Central memory CD4-positive, alpha-beta T cell (primary cell): ENCODE results near the gene SNX30.

Experiments
- DNase-seq: peaks from one replicate; pipeline ENCODE4 v3.0.0; 2022

SNX30 gene

DNA sequence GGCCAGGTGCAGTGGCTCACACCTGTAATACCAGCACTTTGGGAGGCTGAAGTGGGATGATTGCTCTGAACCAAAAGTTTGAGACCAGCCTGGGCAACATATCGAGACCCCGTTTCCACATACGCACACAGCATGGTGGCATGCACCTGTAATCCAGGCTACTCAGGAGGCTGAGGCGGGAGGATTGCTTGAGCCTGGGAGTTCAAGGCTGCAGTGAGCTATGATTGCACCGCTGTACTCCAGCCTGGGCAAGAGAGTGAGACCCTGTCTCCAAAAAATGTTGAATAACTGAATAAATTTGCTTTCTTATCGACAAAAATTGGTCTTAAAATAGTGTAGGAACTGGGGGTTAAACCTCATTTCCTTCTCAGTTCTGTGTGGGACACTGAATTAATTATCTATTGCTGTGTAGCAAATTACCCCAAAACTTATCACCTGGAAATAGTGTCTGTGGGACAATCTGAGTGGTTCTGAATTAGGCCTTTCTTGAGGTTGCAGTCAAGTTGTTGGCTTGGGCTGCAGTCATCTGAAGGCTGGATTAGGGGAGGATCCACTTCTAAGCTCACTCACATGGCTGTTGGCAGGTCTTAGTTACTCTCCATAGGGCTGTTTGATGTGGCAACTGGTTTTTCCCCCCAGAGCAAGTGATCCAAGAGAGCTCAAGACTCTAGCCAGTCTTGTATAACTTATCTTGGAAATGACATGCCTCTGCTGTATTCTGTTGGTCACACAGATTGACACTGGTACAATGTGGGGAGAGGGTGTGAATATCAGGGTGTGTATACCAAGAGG is 2.0 kb downstream of the SNX30 start:
- DNase-seq, result no peak

DNA sequence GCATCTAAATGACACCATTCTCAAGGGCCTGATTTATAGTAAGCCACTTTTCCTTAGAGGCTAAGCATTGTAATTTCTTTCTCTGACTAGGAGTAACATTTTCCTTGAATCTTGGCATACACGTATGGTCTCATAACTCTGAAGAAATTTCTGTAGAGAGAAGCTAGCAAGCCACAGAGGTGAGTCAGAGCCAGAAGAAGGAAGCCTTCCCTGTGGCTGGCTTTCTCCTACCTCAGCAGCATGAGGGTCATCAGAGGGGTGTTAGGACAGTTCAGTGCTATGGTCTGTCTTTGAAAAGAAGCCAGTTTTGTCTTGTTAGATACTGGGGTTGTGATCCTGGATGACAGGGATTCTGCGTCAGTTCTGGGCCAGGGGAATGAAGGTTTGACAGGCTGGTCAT is 3.2 kb downstream of the SNX30 start:
- DNase-seq, result no peak

GRCh38 chr9:112754578-112754977 is 4.0 kb downstream of the SNX30 start:
- peak; percentile 74 for DNase-seq

GRCh38 chr9:112755016-112755427 is 4.5 kb downstream of the SNX30 start:
- DNase-seq, result no peak

DNA sequence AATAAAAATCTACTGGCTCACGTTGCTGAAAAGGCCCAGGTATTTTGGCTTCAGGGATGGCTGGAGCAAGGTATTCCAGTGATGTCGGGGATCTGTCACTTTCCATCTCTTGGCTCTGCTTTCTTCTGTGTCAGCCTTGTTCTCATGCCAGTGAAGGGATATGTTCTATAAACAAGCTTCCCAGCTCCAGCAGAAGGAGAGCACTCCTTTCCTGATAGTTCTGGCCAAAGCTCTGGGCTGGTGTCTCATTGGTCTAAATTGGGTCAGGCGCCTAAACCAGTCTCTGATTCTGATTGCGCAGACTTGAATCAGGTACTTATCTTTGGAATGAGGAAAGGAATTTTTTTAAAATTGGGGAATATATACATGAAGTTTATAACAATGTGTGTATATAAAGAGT is 5.1 kb downstream of the SNX30 start:
- no peak for DNase-seq

GRCh38 chr9:112757282-112757883 is 6.8 kb downstream of the SNX30 start:
- DNase-seq, result no peak

- no peak for DNase-seq
These were observed 7.4 kb downstream of the SNX30 start for GRCh38 chr9:112757940-112758339.

- no peak for DNase-seq
These were observed 10.3 kb downstream of the SNX30 start for GRCh38 chr9:112760821-112761220.

GRCh38 chr9:112761912-112762655 is 11.5 kb downstream of the SNX30 start:
- no peak for DNase-seq

DNA sequence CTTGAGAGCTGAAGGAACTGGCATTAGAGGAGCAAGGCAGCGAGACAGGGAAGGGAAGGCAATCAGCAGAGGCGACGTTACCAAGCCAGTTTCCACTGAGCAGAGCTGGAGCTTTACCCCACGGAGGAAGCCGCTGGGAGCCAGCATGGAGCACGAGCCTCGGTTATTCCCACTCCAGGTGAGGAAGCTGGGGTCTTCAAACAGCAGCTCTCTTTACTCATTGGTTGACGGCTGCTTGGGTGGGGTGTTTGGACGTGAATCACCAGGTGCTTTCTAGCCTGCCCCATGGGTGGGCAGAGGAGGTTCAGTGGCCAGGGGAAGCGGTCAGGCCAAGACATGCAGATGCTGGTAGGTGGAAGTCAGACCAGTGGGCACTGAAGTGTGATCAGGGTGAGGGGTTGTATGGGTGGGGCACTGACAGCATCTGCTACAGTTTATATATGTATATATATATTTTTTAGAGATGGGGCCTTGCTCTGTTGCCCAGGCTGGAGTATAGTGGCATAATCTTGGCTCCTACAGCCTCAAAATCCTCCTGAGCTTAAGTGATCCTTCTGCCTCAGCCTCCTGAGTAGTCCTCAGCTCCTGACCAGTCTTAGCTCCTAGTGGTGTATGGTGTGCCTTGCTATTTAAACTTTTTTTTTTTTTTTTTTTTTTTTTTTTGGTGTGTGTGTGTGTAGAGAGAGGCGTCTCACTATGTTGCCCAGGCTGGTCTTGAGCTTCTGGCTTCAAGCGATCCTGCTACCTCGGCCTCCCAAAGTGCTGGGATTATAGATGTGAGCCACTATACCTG is 12.4 kb downstream of the SNX30 start:
- DNase-seq, result no peak

GRCh38 chr9:112764344-112764743 is 13.8 kb downstream of the SNX30 start:
- no peak for DNase-seq

DNA sequence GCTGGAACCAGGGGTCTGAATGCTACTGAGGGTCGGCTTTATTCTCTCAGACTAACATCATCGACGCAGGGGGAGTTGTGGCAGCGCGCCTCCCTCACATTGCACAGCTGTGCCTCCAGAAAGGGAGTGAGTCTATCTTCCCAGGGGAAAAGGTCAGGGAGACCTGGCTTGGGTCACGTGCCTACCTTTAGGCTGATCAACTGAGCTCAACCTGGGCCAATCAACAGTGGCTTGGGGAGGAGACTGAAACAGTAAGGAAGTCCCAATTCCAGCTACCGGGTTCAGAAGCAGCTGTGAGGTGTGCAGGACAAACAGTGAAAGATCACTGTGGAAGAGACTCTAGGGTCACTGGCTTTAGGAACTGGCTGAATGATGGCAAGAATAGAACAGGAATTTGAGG is 14.3 kb downstream of the SNX30 start:
- DNase-seq, result no peak

DNA sequence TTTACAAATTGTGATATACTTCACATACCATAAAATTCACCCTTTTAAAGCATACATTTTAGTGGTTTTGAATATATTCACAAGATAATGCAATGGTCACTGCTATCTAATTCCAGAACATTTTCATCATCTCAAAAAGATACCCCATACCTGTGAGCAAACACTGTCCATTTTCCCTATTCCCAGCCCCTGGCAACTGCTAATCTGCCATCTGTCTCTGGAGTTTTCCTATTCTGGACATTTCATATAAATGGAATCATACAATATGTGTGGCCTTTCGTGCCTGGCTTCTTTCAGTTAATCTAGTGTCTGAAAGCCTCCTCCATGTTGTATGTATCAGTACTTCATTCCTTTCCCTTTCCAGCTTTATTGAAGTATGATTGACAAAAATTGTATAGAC is 14.7 kb downstream of the SNX30 start:
- DNase-seq, result no peak

GRCh38 chr9:112771359-112772214 is 21.0 kb downstream of the SNX30 start:
- no peak for DNase-seq

- DNase-seq, result no peak
These were observed 21.6 kb downstream of the SNX30 start for GRCh38 chr9:112772215-112772509.

- DNase-seq, result no peak
These were observed 22.0 kb downstream of the SNX30 start for GRCh38 chr9:112772551-112772950.

DNA sequence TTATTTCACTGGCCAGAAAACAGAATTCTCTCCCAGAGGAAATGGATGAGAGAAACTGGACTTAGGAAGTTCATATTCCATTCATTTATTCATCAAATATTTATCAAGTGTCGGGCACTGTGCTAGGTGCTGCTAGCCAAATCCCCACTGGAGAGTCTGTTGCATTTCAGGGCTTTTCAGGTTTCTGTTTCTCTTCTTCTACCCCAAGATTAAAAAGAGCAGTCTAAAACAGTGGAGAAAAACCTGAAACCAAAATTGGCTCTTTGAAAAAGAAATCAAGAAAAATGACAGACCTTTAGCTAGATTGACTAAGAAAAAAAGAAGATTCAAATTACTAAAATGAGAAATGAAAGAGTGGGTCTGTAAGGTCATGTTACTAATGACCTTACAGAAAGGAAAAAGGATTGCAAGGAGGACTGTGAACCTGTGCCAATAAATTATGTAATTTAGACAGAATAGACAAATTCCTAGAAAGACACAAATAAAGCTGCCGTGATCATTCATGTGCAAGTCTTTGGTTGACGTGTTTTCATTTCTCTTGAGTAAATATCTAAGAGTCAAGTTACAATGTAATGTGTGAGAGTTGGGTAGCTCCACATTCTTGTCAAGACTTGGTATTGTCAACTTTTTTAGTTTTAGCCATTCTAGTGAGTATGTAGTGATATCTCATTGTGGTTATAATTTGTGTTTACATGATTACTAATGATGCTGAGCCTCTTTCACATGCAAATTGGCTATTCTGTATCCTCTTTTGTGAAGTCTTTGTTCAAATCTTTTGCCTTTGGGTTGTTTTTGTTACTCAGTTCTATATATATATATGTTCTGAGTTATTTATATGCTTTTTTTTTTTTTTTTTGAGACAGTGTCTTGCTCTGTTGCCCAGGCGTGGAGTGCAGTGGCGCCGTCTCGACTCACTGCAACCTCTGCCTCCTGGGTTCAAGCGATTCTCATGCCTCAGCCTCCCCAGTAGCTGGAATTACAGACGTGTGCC is 23.7 kb downstream of the SNX30 start:
- no peak for DNase-seq

- DNase-seq, result no peak
These were observed 27.4 kb downstream of the SNX30 start for GRCh38 chr9:112777914-112778313.

- DNase-seq, result no peak
These were observed 30.0 kb downstream of the SNX30 start for GRCh38 chr9:112780450-112781036.

DNA sequence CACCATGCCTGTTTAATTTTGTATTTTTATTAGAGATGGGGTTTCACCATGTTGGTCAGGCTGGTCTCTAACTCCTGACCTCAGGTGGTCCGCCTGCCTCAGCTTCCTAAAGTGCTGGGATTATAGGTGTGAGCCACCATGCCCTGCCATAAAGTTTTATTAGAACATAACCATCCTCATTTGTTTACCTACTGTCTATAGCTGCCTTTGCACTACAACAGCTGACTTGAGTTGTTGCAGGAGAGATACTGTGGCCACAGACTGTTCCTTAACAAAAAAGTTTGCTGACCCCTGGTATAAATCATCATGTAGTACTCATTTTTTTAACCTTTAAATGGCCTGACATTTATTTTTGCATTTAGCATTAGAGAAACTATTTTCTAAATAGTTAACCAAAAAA is 31.7 kb downstream of the SNX30 start:
- no peak for DNase-seq

DNA sequence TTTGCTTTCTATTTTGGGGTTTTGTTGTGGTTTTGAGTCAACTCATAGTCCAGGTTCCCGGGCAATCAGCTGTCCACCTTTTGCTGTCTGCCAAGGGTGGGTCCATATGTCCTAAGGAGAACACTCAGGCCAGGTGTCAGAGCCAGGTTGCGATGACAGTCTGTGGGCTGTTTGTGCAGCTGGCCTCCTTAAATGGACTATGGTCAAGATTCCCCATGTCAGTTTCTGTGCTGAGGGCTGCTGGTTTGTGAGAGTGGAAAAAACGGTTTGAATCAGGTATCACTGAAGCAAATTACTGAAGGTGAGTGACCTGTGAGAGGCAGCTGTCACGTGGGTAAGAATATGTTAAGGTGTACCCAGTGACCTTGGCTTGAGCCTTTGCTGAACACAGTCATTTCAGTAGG is 33.0 kb downstream of the SNX30 start:
- no peak for DNase-seq
